GM21737 (cell line): ENCODE measurements around the gene ZNG1F.
"Not testable (repeated sequence)": the region's sequence is repeated elsewhere in the genome, so short reads cannot be mapped to it uniquely, and the experiment has no call there.

Experiments
- ATAC-seq: cut with Tn5 transposase; IDR thresholded peaks from one replicate; pipeline ENCODE4 v1.9.1; 2021; ENCODE audit warnings: mild to moderate bottlenecking, moderate library complexity; ENCODE audit not compliant: unreplicated experiment

The ZNG1F gene

GRCh38 chr9:41189217-41189616, at the start of gene ZNG1F:
Gene ZNG1F (minus strand): TSS chr9:41189317. CDS start chr9:41189258, 59 bp downstream.
- not testable (repeated sequence) for ATAC-seq

- ATAC-seq = not testable (repeated sequence)
These were observed 48.1 kb upstream of the ZNG1F start for GRCh38 chr9:41237110-41237749.

GRCh38 chr9:41236486-41237109, 47.5 kb upstream of the ZNG1F start:
- not testable (repeated sequence) for ATAC-seq

- ATAC-seq = peak; percentile 100
These were observed 46.0 kb upstream of the ZNG1F start for GRCh38 chr9:41234811-41235805.

- not testable (repeated sequence) for ATAC-seq
These were observed 45.1 kb upstream of the ZNG1F start for GRCh38 chr9:41234221-41234620.

GRCh38 chr9:41232326-41232725, 43.2 kb upstream of the ZNG1F start:
- ATAC-seq = not testable (repeated sequence)

GRCh38 chr9:41230418-41230817, 41.3 kb upstream of the ZNG1F start:
- not testable (repeated sequence) for ATAC-seq

- no peak for ATAC-seq
These were observed 40.6 kb upstream of the ZNG1F start for GRCh38 chr9:41229408-41230401.

GRCh38 chr9:41219831-41220230, 30.7 kb upstream of the ZNG1F start:
- ATAC-seq = not testable (repeated sequence)

- not testable (repeated sequence) for ATAC-seq
These were observed 678 bp downstream of the ZNG1F start for GRCh38 chr9:41188439-41188838.

- ATAC-seq = not testable (repeated sequence)
These were observed 14.1 kb downstream of the ZNG1F start for GRCh38 chr9:41174994-41175393.

- not testable (repeated sequence) for ATAC-seq
These were observed 39.0 kb downstream of the ZNG1F start for GRCh38 chr9:41150116-41150515.

- not testable (repeated sequence) for ATAC-seq
These were observed 47.2 kb downstream of the ZNG1F start for GRCh38 chr9:41141878-41142277.

- ATAC-seq = not testable (repeated sequence)
These were observed 60.5 kb downstream of the ZNG1F start, which contains the start of gene FOXD4L6 for GRCh38 chr9:41128581-41128980. Gene FOXD4L6 (minus strand): TSS chr9:41128681. CDS start chr9:41128383, 298 bp downstream.

- ATAC-seq = not testable (repeated sequence)
These were observed 62.2 kb downstream of the ZNG1F start for GRCh38 chr9:41126746-41127446.

GRCh38 chr9:41125936-41126335, 63.2 kb downstream of the ZNG1F start:
- ATAC-seq = not testable (repeated sequence)

GRCh38 chr9:41125109-41125658, 63.9 kb downstream of the ZNG1F start:
- not testable (repeated sequence) for ATAC-seq

- not testable (repeated sequence) for ATAC-seq
These were observed 64.6 kb downstream of the ZNG1F start for GRCh38 chr9:41124250-41125108.
